A549 (cell line): ENCODE data around the gene DAB2.

Experiments used
- CHD4 ChIP-seq: fragments of 200-600 bp; sonication (generic); IDR thresholded peaks from 2 replicates; pipeline ENCODE4 v1.6.1; 2016; ENCODE audit warnings: antibody characterized with exemption, mild to moderate bottlenecking, borderline replicate concordance
- EP300 ChIP-seq, 2 experiments: fragments of >200 bp; sonication (Bioruptor Twin); formaldehyde crosslinking; IDR thresholded peaks; 2 replicates in 1 of 2; 3 replicates in 1 of 2; pipeline ENCODE4 v1.6.1; 2016 to 2017
- POLR2AphosphoS2 ChIP-seq: conservative IDR thresholded peaks from 2 replicates; pipeline ENCODE4 v1.6.1; 2012; ENCODE audit warnings: low read length, improper control_type of control experiment, inconsistent platforms
- RAD21 ChIP-seq, 2 experiments: fragments of >200 bp in 1 of 2; sonication (Bioruptor Twin) in 1 of 2; formaldehyde crosslinking in 1 of 2; IDR thresholded peaks in 1 of 2; conservative IDR thresholded peaks in 1 of 2; 2 replicates in 1 of 2; 3 replicates in 1 of 2; pipeline ENCODE4 v1.6.1; 2012 to 2018; ENCODE audit warnings: inconsistent platforms in 1 of 2
- RCOR1 ChIP-seq: fragments of 150-350 bp; IDR thresholded peaks from 2 replicates; pipeline ENCODE4 v1.6.1; 2014; ENCODE audit warnings: antibody characterized with exemption, low read length, low read depth
- RNF2 ChIP-seq: fragments of 200-600 bp; sonication (generic); IDR thresholded peaks from 2 replicates; pipeline ENCODE4 v1.6.1; 2016; ENCODE audit warnings: low read depth, mild to moderate bottlenecking, antibody characterized with exemption, moderate library complexity, borderline replicate concordance
- SREBF2 ChIP-seq: fragments of 450-650 bp; IDR thresholded peaks from 2 replicates; pipeline ENCODE4 v1.6.1; 2014; ENCODE audit warnings: mild to moderate bottlenecking, moderate library complexity
- TF ChIP-seq, protein P1 (sequence below): fragments of 200-600 bp; sonication (generic); IDR thresholded peaks from 2 replicates; pipeline ENCODE4 v1.6.1; 2016; ENCODE audit warnings: antibody characterized with exemption, mild to moderate bottlenecking, moderate library complexity
- TF ChIP-seq, protein P2 (sequence below): fragments of >200 bp; sonication (Bioruptor Twin); formaldehyde crosslinking; IDR thresholded peaks from 3 replicates; pipeline ENCODE4 v1.5.1; 2016

DNA sequence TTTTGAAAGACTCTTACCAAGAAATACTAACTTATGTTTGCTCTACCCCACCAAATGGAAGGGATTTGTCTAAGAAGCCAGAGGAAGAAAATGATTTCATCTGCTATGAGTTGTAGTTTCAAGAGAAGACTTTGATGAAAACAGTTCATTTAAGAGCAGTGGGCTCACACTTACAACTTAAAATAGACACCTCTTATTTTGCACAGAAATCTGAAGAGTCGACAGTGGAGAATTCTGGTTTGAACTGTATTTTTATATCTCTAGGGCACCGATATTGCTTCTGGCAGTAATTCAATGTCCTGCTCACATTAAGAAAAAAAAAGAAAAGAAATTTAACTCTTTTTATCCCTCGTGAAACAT lies 1.9 kb upstream of the DAB2 start:
- TF ChIP-seq, protein P1, sequence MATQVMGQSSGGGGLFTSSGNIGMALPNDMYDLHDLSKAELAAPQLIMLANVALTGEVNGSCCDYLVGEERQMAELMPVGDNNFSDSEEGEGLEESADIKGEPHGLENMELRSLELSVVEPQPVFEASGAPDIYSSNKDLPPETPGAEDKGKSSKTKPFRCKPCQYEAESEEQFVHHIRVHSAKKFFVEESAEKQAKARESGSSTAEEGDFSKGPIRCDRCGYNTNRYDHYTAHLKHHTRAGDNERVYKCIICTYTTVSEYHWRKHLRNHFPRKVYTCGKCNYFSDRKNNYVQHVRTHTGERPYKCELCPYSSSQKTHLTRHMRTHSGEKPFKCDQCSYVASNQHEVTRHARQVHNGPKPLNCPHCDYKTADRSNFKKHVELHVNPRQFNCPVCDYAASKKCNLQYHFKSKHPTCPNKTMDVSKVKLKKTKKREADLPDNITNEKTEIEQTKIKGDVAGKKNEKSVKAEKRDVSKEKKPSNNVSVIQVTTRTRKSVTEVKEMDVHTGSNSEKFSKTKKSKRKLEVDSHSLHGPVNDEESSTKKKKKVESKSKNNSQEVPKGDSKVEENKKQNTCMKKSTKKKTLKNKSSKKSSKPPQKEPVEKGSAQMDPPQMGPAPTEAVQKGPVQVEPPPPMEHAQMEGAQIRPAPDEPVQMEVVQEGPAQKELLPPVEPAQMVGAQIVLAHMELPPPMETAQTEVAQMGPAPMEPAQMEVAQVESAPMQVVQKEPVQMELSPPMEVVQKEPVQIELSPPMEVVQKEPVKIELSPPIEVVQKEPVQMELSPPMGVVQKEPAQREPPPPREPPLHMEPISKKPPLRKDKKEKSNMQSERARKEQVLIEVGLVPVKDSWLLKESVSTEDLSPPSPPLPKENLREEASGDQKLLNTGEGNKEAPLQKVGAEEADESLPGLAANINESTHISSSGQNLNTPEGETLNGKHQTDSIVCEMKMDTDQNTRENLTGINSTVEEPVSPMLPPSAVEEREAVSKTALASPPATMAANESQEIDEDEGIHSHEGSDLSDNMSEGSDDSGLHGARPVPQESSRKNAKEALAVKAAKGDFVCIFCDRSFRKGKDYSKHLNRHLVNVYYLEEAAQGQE: no peak
- TF ChIP-seq, protein P2, sequence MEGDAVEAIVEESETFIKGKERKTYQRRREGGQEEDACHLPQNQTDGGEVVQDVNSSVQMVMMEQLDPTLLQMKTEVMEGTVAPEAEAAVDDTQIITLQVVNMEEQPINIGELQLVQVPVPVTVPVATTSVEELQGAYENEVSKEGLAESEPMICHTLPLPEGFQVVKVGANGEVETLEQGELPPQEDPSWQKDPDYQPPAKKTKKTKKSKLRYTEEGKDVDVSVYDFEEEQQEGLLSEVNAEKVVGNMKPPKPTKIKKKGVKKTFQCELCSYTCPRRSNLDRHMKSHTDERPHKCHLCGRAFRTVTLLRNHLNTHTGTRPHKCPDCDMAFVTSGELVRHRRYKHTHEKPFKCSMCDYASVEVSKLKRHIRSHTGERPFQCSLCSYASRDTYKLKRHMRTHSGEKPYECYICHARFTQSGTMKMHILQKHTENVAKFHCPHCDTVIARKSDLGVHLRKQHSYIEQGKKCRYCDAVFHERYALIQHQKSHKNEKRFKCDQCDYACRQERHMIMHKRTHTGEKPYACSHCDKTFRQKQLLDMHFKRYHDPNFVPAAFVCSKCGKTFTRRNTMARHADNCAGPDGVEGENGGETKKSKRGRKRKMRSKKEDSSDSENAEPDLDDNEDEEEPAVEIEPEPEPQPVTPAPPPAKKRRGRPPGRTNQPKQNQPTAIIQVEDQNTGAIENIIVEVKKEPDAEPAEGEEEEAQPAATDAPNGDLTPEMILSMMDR: no peak
- TF ChIP-seq POLR2AphosphoS2 (no peak), EP300 (IDR thresholded peaks at IDR 0.05) (no peak), RCOR1 (no peak), RAD21 (conservative IDR thresholded peaks at IDR 0.05 in 1 of 2, IDR thresholded peaks at IDR 0.05 in 1 of 2) (no peak), CHD4 (no peak), RNF2 (no peak), SREBF2 (no peak)
